GM18526 (cell line): Measurements from ENCODE around the gene FMN1.

Experiments
- POLR2A ChIP-seq: IDR thresholded peaks from 3 replicates; pipeline ENCODE4 v1.6.1; 2011; ENCODE audit not compliant: insufficient read length; ENCODE audit errors: extremely low read depth

The FMN1 gene

GRCh38 chr15:32861761-32862160 is 332.8 kb downstream of the FMN1 start:
- TF ChIP-seq POLR2A, result no peak

DNA sequence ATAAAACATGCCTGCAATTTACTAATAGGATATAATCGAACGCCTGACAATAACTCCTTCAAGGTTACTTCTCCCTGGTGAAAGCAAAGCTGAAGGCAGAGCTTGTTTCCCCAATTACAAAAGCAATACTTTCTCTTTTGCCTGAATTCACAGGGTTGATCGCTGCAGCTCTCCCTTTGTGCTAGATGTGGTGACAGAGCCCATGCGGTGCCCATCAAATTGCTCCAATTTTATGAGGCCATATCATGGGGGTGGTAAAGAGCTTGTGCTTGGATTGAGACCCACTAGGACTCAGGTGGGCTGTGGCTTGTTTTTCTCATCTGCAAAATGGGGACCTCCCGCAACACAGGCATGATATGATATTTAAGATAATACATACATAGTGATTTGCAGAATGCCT is 333.3 kb downstream of the FMN1 start:
- TF ChIP-seq POLR2A, result no peak

DNA sequence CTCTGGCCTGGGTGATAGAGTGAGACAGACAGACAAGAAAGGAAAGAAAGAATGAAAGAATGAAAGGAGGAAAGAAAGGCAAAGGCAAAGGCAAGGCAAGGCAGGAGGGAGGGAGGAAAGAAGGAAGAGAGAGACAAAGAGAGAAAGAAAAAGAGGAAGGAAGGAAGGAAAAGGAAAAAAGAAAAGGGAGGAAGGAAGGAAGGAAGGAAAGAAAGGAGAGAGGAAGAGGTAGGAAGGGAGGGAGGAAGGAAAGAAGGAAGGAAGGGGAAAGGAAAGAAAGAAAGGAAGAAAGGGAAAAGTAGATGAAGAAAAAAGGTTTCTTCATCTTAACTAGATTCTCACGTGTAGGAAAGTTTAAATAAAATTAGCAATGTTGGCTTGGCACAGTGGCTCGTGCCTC is 334.5 kb downstream of the FMN1 start:
- TF ChIP-seq POLR2A, result no peak

- TF ChIP-seq POLR2A, result no peak
These were observed 335.3 kb downstream of the FMN1 start for GRCh38 chr15:32859251-32859650.

DNA sequence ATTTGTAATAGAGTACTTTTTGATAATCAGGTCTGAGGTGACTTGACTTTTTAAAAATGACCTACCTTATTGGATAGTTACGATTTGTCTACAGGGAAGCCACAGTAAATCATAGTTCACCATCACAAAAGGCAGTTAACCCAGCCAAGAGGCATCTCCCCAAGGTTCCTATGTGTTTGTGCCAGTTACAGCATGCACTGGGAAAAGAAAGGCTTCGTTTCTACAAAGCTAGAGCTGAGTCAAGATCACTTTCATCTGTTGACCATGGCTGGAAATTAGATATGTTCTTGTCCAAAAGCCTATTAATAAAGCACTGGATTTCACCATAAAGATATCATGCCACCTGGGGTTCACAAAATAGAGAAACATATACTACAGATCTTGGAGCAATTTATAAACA is 336.8 kb downstream of the FMN1 start:
- no peak for TF ChIP-seq POLR2A

- TF ChIP-seq POLR2A, result no peak
These were observed 337.8 kb downstream of the FMN1 start for GRCh38 chr15:32856753-32857152.

DNA sequence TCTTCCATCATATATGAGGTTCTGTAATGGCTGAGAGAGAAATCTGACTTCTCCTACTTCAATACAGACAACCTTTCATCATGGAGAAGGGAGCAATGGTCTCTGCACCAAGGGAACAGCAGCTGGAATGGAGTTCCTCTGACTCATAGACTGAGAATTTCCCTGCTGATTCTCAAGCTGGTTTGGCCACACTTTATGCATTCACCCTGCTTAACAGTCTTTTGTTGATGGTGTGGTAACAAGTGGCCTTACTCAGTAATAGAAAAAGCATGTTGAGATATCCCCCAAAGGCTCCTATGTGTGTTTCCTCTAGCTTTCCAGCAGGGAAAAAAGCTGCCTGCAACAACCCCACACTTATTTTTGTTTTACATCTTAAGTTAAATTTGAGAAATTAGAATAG is 338.6 kb downstream of the FMN1 start:
- TF ChIP-seq POLR2A, result no peak

DNA sequence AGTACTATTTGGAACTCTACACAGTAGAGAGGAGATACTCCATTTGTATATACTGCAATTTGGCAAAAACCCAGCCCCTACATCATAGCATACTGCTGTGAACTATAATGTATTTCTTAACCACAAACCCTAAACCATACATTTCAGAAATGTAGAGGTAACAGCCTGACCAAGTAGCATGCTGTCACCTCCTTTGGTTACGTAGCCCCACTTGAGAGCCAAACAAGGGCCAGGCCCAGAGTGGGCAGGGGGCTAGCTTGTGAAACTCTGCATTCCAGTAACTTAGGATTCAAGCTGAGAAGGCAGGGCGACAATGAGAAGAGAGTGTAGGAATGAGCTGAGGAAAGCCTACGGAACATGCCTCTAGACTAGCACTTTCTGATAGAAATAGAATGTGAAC is 340.9 kb downstream of the FMN1 start:
- no peak for TF ChIP-seq POLR2A

GRCh38 chr15:32852771-32853170 is 341.7 kb downstream of the FMN1 start:
- TF ChIP-seq POLR2A, result no peak

- no peak for TF ChIP-seq POLR2A
These were observed 342.5 kb downstream of the FMN1 start for GRCh38 chr15:32852017-32852416.

DNA sequence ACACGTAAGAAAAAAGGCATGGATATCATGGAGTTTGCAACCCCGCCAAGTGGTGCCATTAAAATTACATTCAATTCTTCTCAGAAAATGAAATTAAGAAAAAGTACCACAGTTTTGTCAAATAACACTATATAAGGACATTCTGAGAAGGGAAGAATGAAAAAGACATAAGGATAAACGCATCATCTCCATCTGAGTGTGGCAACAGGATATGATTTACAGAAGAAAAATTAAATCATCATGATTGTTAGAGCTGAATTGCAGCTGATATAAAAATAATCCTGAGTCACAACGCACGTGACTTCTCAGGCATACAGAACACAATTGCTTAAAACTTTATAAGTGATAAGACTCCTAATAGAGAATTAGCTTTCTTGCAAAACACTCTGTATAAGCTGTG is 342.9 kb downstream of the FMN1 start:
- TF ChIP-seq POLR2A, result no peak

DNA sequence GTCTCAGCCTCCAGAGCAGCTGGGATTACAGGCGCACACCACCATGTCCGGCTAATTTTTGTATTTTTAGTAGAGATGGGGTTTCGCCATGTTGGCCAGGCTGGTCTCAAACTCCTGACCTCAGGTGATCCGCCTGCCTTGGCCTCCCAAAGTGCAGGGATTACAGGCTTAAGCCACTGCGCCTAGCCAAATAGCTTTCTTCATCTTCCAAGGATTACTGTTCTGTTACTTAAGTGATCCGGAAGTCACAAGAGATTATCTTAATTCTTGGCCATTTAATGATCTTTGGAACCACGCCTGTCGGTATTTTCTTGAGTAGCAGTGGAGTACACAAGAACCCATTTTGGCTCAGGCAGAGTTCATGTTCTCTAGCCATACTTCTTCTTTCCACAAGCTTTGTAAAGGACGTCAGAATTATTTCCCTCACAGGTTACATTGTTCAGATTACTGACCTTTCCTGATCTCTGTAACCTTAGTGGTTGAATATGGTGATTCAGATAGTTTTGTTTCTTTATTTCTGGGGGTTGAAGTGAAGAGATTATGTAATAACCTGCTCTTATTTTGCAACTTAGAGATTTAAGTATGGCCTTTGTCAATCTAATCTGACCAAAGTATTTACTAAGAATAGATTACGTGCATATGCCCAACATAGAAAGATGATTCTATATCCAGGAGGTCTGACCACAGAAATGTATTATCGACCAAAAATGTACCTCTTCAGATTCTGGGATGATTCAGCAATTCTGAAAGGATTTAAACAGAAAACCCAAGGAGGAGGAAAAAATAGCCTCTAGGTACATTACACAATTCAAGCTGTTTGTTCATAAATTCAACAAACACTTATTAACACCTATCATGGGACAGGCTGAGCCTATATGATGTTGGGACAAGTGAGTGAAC is 344.5 kb downstream of the FMN1 start:
- no peak for TF ChIP-seq POLR2A

DNA sequence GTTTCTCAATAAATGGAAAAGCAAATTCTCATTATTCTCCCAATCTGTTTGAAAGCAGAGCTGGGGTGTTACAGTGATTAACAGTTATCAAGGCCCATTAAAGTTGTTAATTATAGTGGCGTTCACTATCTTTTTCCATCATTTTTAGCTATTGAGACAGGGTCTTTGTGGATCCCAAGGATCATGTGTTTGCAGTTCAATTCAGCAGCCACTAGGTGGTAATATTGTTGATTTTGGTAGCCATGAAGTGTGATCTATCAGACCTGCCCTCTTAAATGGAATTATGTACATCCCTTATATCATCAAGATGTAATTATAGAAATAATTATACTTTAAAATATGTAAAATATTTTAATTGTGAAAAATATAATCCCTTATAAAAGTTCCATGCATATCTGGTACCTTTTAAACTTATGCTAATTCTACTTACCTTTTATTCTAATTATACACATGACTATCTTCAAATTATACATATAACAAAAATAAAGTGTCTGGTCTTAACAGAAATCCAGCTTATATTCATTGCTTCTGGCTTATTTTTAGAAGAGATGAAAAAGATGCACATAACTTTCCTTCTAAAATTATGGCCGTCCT is 350.3 kb downstream of the FMN1 start:
- TF ChIP-seq POLR2A, result no peak

DNA sequence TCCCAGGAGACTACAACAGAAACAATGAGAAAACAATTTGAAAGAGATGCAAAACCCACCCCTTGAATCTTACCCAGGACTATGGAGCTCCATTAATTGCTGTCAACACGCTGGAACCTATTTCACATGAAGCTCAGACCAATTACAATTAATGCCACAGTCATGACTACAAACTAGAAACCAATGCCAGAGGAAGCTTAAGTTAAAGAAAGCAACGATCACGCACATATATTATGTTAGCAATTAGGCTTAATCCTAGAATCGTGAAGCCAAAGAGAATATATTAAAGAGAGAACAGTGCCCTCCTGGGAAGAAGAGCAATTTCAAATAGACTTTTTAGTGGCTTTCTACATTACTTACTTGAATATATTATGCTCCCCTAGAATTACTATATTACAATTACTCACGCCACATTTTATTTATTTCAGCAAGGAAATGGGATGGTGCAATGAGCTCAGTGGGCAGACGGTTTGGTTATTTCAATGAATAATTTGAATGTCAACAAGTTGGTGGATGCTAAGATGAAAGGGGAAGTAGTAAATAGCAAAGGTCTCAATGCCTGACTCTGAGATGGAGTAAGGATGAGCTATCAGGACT is 351.2 kb downstream of the FMN1 start:
- TF ChIP-seq POLR2A, result no peak

DNA sequence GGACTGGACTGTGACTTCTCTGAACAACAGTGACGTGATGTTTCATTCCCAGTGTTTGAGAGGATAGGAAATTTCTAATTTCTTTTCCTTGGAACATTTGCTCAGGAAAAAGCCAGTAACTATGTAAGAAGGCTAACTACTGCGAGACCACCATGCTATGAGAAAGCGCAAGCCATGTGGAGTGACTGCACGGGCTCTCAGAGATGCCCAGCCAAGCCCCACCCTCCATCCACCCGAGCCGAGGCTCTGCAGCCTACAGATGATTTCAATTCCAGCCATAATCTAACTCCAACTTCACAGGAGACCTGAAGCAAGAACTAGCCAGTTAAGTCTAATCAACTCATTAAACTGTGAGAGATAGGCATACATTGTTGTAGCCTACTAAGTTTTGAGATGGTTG is 352.4 kb downstream of the FMN1 start:
- TF ChIP-seq POLR2A, result no peak

- TF ChIP-seq POLR2A, result no peak
These were observed 353.8 kb downstream of the FMN1 start for GRCh38 chr15:32840507-32841245.
